ENCODE data around the gene ARHGAP27. TPM values are rescaled to one million over a fixed set of nuclear protein-coding genes. Genes with fewer than 3 reads are reported as not detected.

ARHGAP27 gene
- total and polyA plus RNA-seq, 2 of the 4 experiments (the other 2 are of a cell fraction) = under 0.01 to 0.89 TPM

GRCh38 chr17:45398800-45399199 lies 33.9 kb downstream of the ARHGAP27 start:
- in situ Hi-C loops (cut with MboI; ENCODE audit: low sequenced_read_pairs) = no loop called here
- peaks cover 5% of the 10 kb centered on the region for H3K4me1 ChIP-seq (ENCODE audit: control insufficient read depth, insufficient read depth, low read length)
- H3K9me1 ChIP-seq (ENCODE audit: insufficient read depth, low read length) = no peaks in the 10 kb centered on the region
- H3K9me3 ChIP-seq (ENCODE audit: control insufficient read depth, insufficient read depth, low read length) = no peaks in the 10 kb centered on the region
- H2AFZ ChIP-seq (replicated peaks; ENCODE audit: low read length, poor library complexity) = no peak overlapping the region
- H4K8ac ChIP-seq (ENCODE audit: low read depth in 2 of 2, low read length in 2 of 2) = no peak overlapping the region
- H2AK5ac ChIP-seq (ENCODE audit: low read depth, low read length) = no peak overlapping the region
- ChIA-PET CTCF (interaction anchor here (0.6 kb wide), 1 partner anchor 170 kb away, joined by 8 read pairs; no protein-coding TSS in a partner anchor), POLR2A (ENCODE audit: unreplicated experiment) (no interaction called here)
- H4K5ac ChIP-seq (ENCODE audit: low read depth, low read length) = no peak overlapping the region
- no peaks in the 10 kb centered on the region for H3K79me1 ChIP-seq (ENCODE audit: low read depth in 1 of 2, low read length in 2 of 2)
- H3K27ac ChIP-seq (ENCODE audit: insufficient read depth, low read length) = no peak overlapping the region
- no peaks in the 10 kb centered on the region for H4K20me1 ChIP-seq (ENCODE audit: insufficient read depth, low read length)
- H3K18ac ChIP-seq (ENCODE audit: low read depth, low read length) = no peak overlapping the region
- no peak overlapping the region for H2BK120ac ChIP-seq (ENCODE audit: low read depth, low read length)
- H2BK5ac ChIP-seq (ENCODE audit: low read depth, low read length, poor library complexity, severe bottlenecking) = no peak overlapping the region
- dilution Hi-C loops (cut with HindIII; ENCODE audit: low sequenced_read_pairs, unreplicated experiment) = no loop called here
- H2BK15ac ChIP-seq (ENCODE audit: low read depth, low read length) = no peak overlapping the region
- BruUV-seq (replicated peaks) = no TSS peak
- H3K56ac ChIP-seq (ENCODE audit: extremely low read depth, insufficient read depth, low read length) = no peak overlapping the region
- no peak overlapping the region for H4K91ac ChIP-seq (ENCODE audit: insufficient read depth, low read depth, low read length)
- no peak overlapping the region for H3K14ac ChIP-seq (replicated peaks; ENCODE audit: low read depth, low read length)
- WGBS, 2 experiments (ENCODE audit: extremely low coverage in 2 of 2, insufficient read length in 1 of 2) = no CpG with 5 or more reads among the region's 5 CpGs
- peaks cover 17% of the 10 kb centered on the region for H3K27me3 ChIP-seq (ENCODE audit: control insufficient read depth, insufficient read depth, low read length)
- no peak overlapping the region for H3K9ac ChIP-seq (ENCODE audit: low read depth, low read length)
- ATAC-seq (ENCODE audit: low read depth) (no peak), DNase-seq (no peak)
- H3K4me2 ChIP-seq (ENCODE audit: low read depth, low read length) = no peak overlapping the region
- H3K4ac ChIP-seq (ENCODE audit: low read depth, low read length) = no peak overlapping the region
- no peak overlapping the region for H2AK9ac ChIP-seq (replicated peaks; ENCODE audit: low read depth, low read length, poor library complexity)
- TF ChIP-seq SMC3 (IDR thresholded peaks at IDR 0.05; ENCODE audit: low read depth, low read length) = no peak
- intact Hi-C loops (cut with micrococcal nuclease) = no loop called here
- H2BK20ac ChIP-seq (ENCODE audit: low read depth, low read length) = no peak overlapping the region
- H3K36me3 ChIP-seq (ENCODE audit: control insufficient read depth, insufficient read depth, low read length) = no peaks in the 10 kb centered on the region
- H3K4me3 ChIP-seq (ENCODE audit: insufficient read depth, low read depth, low read length) = no peak overlapping the region
- H3K23ac ChIP-seq (ENCODE audit: low read depth, low read length) = no peak overlapping the region

Data from IMR-90 (cell line).